Stomach (tissue), 4 donors: ENCODE results near the gene KCNT1.

Experiments
- CTCF ChIP-seq, 7 experiments: fragments of 450-650 bp in 4 of 7; fragments of 200-600 bp in 3 of 7; sonication (generic) in 3 of 7; IDR thresholded peaks; one replicate each; pipeline ENCODE4 v1.5.1; 2016 to 2019; ENCODE audit warnings: antibody characterized with exemption in 7 of 7, control low read depth in 2 of 7, mild to moderate bottlenecking in 1 of 7
- EP300 ChIP-seq: sonication (generic); formaldehyde crosslinking; IDR thresholded peaks from one replicate; pipeline ENCODE4 v1.6.1; 2017; ENCODE audit warnings: antibody characterized with exemption
- POLR2A ChIP-seq, 4 donors: fragments of 450-650 bp; IDR thresholded peaks; one replicate each; pipeline ENCODE4 v1.6.1; 2016; ENCODE audit warnings: antibody characterized with exemption in 4 of 4, control low read depth in 2 of 4, mild to moderate bottlenecking in 1 of 4, moderate library complexity in 1 of 4

- TF ChIP-seq CTCF (IDR thresholded peaks at IDR 0.05) (no peak), EP300 (no peak), POLR2A (IDR thresholded peaks at IDR 0.05) (no peak)
These were observed 78.6 kb downstream of the KCNT1 start for GRCh38 chr9:135780626-135781025.
